Epithelial cell of proximal tubule (primary cell): ENCODE data around the gene TRABD. TPM values are rescaled to one million over a fixed set of nuclear protein-coding genes. Genes with fewer than 3 reads are reported as not detected.
A peak's percentile ranks its signal among the peaks of the same experiment; 100 is the strongest.

Experiments
- DNase-seq: peaks from one replicate; pipeline ENCODE4 v3.0.0-alpha.2; 2011; ENCODE audit warnings: low read depth
- H3K4me3 ChIP-seq: 2 replicates; pipeline ENCODE4 v1.5.1; 2011; ENCODE audit warnings: low read depth, mild to moderate bottlenecking, low read length
- CTCF ChIP-seq: conservative IDR thresholded peaks from 2 replicates; pipeline ENCODE4 v1.5.1; 2012; ENCODE audit warnings: low read depth, mild to moderate bottlenecking, low read length
- total RNA-seq: library from RNA; depleted of rRNA; stranded (reverse); fragments of >200 nt; gene quantifications from 2 replicates; pipeline ENCODE4 v1.2.3, GENCODE V29; 2015

Gene TRABD
- total RNA-seq, 1 donor from 2014 or later = 55.5 TPM

GRCh38 chr22:50242406-50242949, 56.8 kb downstream of the TRABD start:
- TF ChIP-seq CTCF = no peak
- H3K4me3 ChIP-seq = peak overlapping the region; percentile 97
- no peak for DNase-seq

- H3K4me3 ChIP-seq = peak overlapping the region; percentile 97
- no peak for TF ChIP-seq CTCF
- no peak for DNase-seq
Measured at GRCh38 chr22:50243685-50244419, 58.1 kb downstream of the TRABD start.

- H3K4me3 ChIP-seq = peak within 1 kb of the TSS; percentile 97
- DNase-seq = no peak
- TF ChIP-seq CTCF = peak; percentile 32
Measured at GRCh38 chr22:50244420-50245213, 58.9 kb downstream of the TRABD start, which contains the start of gene TUBGCP6. TUBGCP6 (minus strand) TSS chr22:50245023; CDS start chr22:50244459, 564 bp downstream.

- no peak for TF ChIP-seq CTCF
- no peak for DNase-seq
- peak overlapping the region; percentile 97 for H3K4me3 ChIP-seq
Measured at GRCh38 chr22:50245214-50246072, 59.7 kb downstream of the TRABD start.

GRCh38 chr22:50246242-50247175, 60.8 kb downstream of the TRABD start:
- no peak for TF ChIP-seq CTCF
- no peak for DNase-seq
- peak overlapping the region; percentile 97 for H3K4me3 ChIP-seq
